Natural killer cell (primary cell): Measurements from ENCODE around the gene MYO3A. TPM values are rescaled to one million over a fixed set of nuclear protein-coding genes. Genes with fewer than 3 reads are reported as not detected.

Experiments used
- ATAC-seq, 3 donors: fragments of 150-1000 bp in 2 of 3; fragments of 200-7000 bp in 1 of 3; cut with Tn5 transposase; 1 replicate in 1 of 3; 2 replicates in 2 of 3; pipeline ENCODE4 v1.10.0; 2021; ENCODE audit warnings: mild to moderate bottlenecking in 2 of 3, moderate library complexity in 2 of 3
- DNase-seq, 2 donors: peaks; one replicate each; pipeline versions ENCODE4 v3.0.0 to v3.0.0-alpha.2; 2013 to 2021; ENCODE audit warnings: mixed read lengths in 1 of 2
- H3K27ac ChIP-seq: one replicate; pipeline ENCODE4 v1.5.1; 2013; ENCODE audit warnings: mild to moderate bottlenecking, low read length
- H3K27me3 ChIP-seq: one replicate; pipeline ENCODE4 v1.6.1; 2013; ENCODE audit warnings: low read length; ENCODE audit not compliant: control insufficient read depth, insufficient read depth
- H3K36me3 ChIP-seq: one replicate; pipeline ENCODE4 v1.6.1; 2013; ENCODE audit warnings: low read length; ENCODE audit not compliant: control insufficient read depth, insufficient read depth
- H3K4me1 ChIP-seq: one replicate; pipeline ENCODE4 v1.6.1; 2013; ENCODE audit warnings: low read length; ENCODE audit not compliant: control insufficient read depth, insufficient read depth
- H3K4me3 ChIP-seq: one replicate; pipeline ENCODE4 v1.5.1; 2013; ENCODE audit warnings: low read length
- H3K9me3 ChIP-seq: one replicate; pipeline ENCODE4 v1.6.1; 2013; ENCODE audit warnings: low read length; ENCODE audit not compliant: control insufficient read depth, insufficient read depth
- H3K27ac Mint-ChIP-seq, 2 donors: one replicate each; pipeline ENCODE4 v1.8.0; 2022; ENCODE audit warnings: mild to moderate bottlenecking in 2 of 2, mixed read lengths in 2 of 2, moderate library complexity in 1 of 2
- H3K27me3 Mint-ChIP-seq, 2 donors: one replicate each; pipeline ENCODE4 v1.8.0; 2022; ENCODE audit warnings: low read depth in 2 of 2, mixed read lengths in 2 of 2
- H3K36me3 Mint-ChIP-seq: one replicate; pipeline ENCODE4 v1.8.0; 2022; ENCODE audit warnings: mixed read lengths
- H3K4me1 Mint-ChIP-seq, 2 donors: one replicate each; pipeline ENCODE4 v1.8.0; 2022; ENCODE audit warnings: mixed read lengths in 2 of 2
- H3K4me3 Mint-ChIP-seq: one replicate; pipeline ENCODE4 v1.8.0; 2022; ENCODE audit warnings: mild to moderate bottlenecking, moderate library complexity, mixed read lengths
- H3K9me3 Mint-ChIP-seq, 2 donors: one replicate each; pipeline ENCODE4 v1.8.0; 2022; ENCODE audit warnings: mixed read lengths in 2 of 2
- WGBS: methylation state at CpG from one replicate; pipeline ENCODE4 v1.1.7; 2013; ENCODE audit warnings: missing lambda C conversion rate; ENCODE audit not compliant: insufficient coverage; 5-methylcytosine and 5-hydroxymethylcytosine counted together
- intact Hi-C: fragments of 100-400 bp; cut with micrococcal nuclease; formaldehyde crosslinking; loops from one replicate; pipeline ENCODE4 v1.14.2; 2022
- total RNA-seq, 4 donors: library from RNA; stranded (reverse); fragments of 120-200 nt in 1 of 4; gene quantifications; one replicate each; pipeline versions ENCODE4 v1.2.3 to v1.2.4, GENCODE V29; 2013 to 2022
- TF ChIP-seq, protein P1 (sequence below): fragments of 200-600 bp; IDR thresholded peaks from one replicate; pipeline ENCODE4 v1.8.0; 2022; ENCODE audit warnings: antibody characterized with exemption

Gene MYO3A
- total RNA-seq, 3 donors from 2014 or later (not counting 1 experiment from before 2014, with no cell fraction given) = not detected

DNA sequence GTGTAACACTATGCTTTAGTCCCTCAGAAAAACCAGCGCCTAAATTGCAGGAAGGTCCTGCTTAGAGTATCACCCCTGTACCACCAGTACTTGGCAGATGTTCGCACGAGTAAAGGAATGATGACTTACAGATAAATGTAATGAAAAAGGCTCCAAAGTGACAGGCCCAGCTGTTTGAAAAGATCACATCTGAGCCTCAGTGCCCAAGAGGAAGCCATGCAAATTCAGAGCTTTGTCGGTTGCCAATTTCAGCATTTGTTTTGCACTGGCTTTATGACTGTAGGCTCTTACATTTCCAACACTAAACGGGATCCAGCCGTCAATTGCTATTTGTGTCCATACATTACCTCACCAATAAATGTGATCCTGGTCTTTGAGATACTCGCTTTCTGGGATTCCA is 222.0 kb downstream of the MYO3A start:
- Mint-ChIP-seq H3K36me3 (no peaks in the 10 kb centered on the region), H3K9me3 (peaks cover 0 to 2% of the 10 kb centered on the region in 2 donors), H3K27ac (no peak overlapping the region), H3K4me3 (no peak overlapping the region), H3K27me3 (peaks cover 5% of the 10 kb centered on the region in 2 donors), H3K4me1 (no peaks in the 10 kb centered on the region)
- ATAC-seq (no peak), DNase-seq (no peak)
- H3K27ac ChIP-seq = no peak overlapping the region
- no peaks in the 10 kb centered on the region for H3K4me1 ChIP-seq
- TF ChIP-seq, protein P1, sequence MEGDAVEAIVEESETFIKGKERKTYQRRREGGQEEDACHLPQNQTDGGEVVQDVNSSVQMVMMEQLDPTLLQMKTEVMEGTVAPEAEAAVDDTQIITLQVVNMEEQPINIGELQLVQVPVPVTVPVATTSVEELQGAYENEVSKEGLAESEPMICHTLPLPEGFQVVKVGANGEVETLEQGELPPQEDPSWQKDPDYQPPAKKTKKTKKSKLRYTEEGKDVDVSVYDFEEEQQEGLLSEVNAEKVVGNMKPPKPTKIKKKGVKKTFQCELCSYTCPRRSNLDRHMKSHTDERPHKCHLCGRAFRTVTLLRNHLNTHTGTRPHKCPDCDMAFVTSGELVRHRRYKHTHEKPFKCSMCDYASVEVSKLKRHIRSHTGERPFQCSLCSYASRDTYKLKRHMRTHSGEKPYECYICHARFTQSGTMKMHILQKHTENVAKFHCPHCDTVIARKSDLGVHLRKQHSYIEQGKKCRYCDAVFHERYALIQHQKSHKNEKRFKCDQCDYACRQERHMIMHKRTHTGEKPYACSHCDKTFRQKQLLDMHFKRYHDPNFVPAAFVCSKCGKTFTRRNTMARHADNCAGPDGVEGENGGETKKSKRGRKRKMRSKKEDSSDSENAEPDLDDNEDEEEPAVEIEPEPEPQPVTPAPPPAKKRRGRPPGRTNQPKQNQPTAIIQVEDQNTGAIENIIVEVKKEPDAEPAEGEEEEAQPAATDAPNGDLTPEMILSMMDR = no peak
- intact Hi-C loops = no loop called here
- no peak overlapping the region for H3K4me3 ChIP-seq
- no peaks in the 10 kb centered on the region for H3K36me3 ChIP-seq
- H3K27me3 ChIP-seq = no peaks in the 10 kb centered on the region
- 88% methylated on average over 6 of the region's 7 CpGs for WGBS
- H3K9me3 ChIP-seq = no peaks in the 10 kb centered on the region

DNA sequence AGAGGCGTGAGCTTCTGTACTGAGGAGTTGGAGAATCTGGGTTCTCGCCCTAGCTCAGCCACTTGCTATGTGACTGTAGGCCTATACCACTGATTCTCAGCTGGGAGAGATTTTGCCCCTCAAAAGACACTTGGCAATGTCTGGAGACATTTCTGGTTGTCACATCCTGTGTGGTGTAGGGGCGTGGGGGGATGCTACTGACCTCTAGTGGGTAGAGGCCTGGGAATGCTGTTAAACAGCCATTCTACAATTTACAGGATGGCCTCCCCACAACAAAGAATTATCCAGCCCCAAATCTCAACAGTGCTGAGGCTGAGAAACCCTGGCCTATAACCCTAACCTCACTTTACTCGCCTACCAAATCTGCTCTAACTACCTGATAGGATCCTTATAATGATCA is 223.7 kb downstream of the MYO3A start:
- Mint-ChIP-seq H3K36me3 (no peaks in the 10 kb centered on the region), H3K4me1 (no peaks in the 10 kb centered on the region), H3K27ac (no peak overlapping the region), H3K9me3 (no peaks in the 10 kb centered on the region), H3K4me3 (no peak overlapping the region), H3K27me3 (peaks cover 0 to 5% of the 10 kb centered on the region in 2 donors)
- intact Hi-C loops = no loop called here
- no peaks in the 10 kb centered on the region for H3K27me3 ChIP-seq
- TF ChIP-seq, protein P1 = no peak
- no peaks in the 10 kb centered on the region for H3K36me3 ChIP-seq
- no peak overlapping the region for H3K4me3 ChIP-seq
- no peak for DNase-seq
- H3K27ac ChIP-seq = no peak overlapping the region
- H3K4me1 ChIP-seq = no peaks in the 10 kb centered on the region
- no peaks in the 10 kb centered on the region for H3K9me3 ChIP-seq
- ATAC-seq = peak in 1 of 3 donors; percentile 27
- WGBS = 71% methylated on average over 2 of the region's 4 CpGs

DNA sequence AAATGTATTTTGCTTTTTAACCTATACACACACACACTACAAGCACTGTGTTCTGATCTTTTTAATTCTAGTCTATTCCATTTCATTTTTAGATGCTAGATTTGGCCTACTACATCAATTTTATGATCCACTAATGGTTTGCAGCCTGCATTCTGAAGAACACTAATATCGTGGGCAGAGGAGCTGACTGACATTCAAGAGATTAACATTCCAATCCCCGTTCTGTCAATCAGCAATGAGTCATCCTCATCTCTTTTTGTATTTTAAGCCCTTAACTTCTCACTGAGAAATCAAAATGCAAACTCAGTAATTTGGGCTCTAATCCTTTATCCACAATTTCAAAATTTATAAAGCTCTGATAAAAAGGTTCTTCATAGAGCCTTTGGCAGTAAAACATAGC is 235.4 kb downstream of the MYO3A start:
- intact Hi-C loops = no loop called here
- Mint-ChIP-seq H3K4me1 (no peaks in the 10 kb centered on the region), H3K9me3 (no peaks in the 10 kb centered on the region), H3K27me3 (peaks cover 19 to 34% of the 10 kb centered on the region in 2 donors), H3K4me3 (no peak overlapping the region), H3K27ac (no peak overlapping the region), H3K36me3 (no peaks in the 10 kb centered on the region)
- no peak overlapping the region for H3K27ac ChIP-seq
- 93% methylated on average over 2 of the region's 2 CpGs for WGBS
- no peaks in the 10 kb centered on the region for H3K27me3 ChIP-seq
- ATAC-seq (no peak), DNase-seq (no peak)
- TF ChIP-seq, protein P1 = no peak
- H3K4me3 ChIP-seq = no peak overlapping the region
- H3K4me1 ChIP-seq = no peaks in the 10 kb centered on the region
- no peaks in the 10 kb centered on the region for H3K36me3 ChIP-seq
- H3K9me3 ChIP-seq = no peaks in the 10 kb centered on the region

DNA sequence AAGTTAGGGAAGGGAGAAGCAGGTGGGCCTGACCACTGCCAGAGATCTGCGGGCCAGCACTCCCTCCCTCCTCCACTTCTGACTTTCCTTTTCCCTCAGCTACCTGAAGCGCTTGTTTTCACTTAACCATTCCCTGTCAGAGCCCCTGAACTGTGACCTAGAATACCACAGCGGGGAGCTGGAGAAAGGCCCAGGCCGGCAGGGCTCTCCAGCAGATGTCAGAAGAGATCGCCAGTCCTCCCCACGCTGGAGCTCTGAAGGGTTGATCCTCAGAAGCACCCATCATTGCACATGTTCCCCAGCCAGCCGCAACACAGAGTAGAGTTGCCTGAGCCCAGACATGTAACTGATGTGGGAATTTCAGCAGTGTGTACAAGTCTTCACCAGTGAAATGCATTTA is 238.1 kb downstream of the MYO3A start:
- no peak overlapping the region for H3K27ac ChIP-seq
- H3K4me3 ChIP-seq = no peak overlapping the region
- H3K27ac Mint-ChIP-seq = no peak overlapping the region
- intact Hi-C loops = no loop called here
- no peaks in the 10 kb centered on the region for H3K27me3 ChIP-seq
- no peak overlapping the region for H3K4me3 Mint-ChIP-seq
- peaks cover 19 to 47% of the 10 kb centered on the region in 2 donors for H3K27me3 Mint-ChIP-seq
- H3K9me3 Mint-ChIP-seq = no peaks in the 10 kb centered on the region
- WGBS = 88% methylated on average over 7 of the region's 7 CpGs
- H3K4me1 Mint-ChIP-seq = no peaks in the 10 kb centered on the region
- TF ChIP-seq, protein P1 = no peak
- no peaks in the 10 kb centered on the region for H3K9me3 ChIP-seq
- ATAC-seq (no peak), DNase-seq (no peak)
- H3K4me1 ChIP-seq = no peaks in the 10 kb centered on the region
- no peaks in the 10 kb centered on the region for H3K36me3 Mint-ChIP-seq
- H3K36me3 ChIP-seq = no peaks in the 10 kb centered on the region
